Ishikawa (cell line): ENCODE measurements around the gene PPP1R12A.

ENCODE experiments used
- CEBPB ChIP-seq: IDR thresholded peaks from 2 replicates; pipeline ENCODE4 v1.6.1; 2012
- CREB1 ChIP-seq: IDR thresholded peaks from 2 replicates; pipeline ENCODE4 v1.6.1; 2012; ENCODE audit warnings: low read depth
- EGR1 ChIP-seq: IDR thresholded peaks from 2 replicates; pipeline ENCODE4 v1.6.1; 2012
- EP300 ChIP-seq: IDR thresholded peaks from 2 replicates; pipeline ENCODE4 v1.6.1; 2012; ENCODE audit warnings: borderline replicate concordance
- FOXM1 ChIP-seq: IDR thresholded peaks from 2 replicates; pipeline ENCODE4 v1.6.1; 2012; ENCODE audit warnings: low read depth, borderline replicate concordance
- MAX ChIP-seq: IDR thresholded peaks from 2 replicates; pipeline ENCODE4 v1.6.1; 2012
- NFIC ChIP-seq: IDR thresholded peaks from 2 replicates; pipeline ENCODE4 v1.6.1; 2012
- RAD21 ChIP-seq: IDR thresholded peaks from 2 replicates; pipeline ENCODE4 v1.6.1; 2012; ENCODE audit warnings: low read depth
- REST ChIP-seq: IDR thresholded peaks from 2 replicates; pipeline ENCODE4 v1.6.1; 2012; ENCODE audit warnings: low read depth, mild to moderate bottlenecking
- TAF1 ChIP-seq: IDR thresholded peaks from 2 replicates; pipeline ENCODE4 v1.6.1; 2012; ENCODE audit warnings: low read depth, mild to moderate bottlenecking
- TCF12 ChIP-seq: IDR thresholded peaks from 2 replicates; pipeline ENCODE4 v1.6.1; 2012; ENCODE audit warnings: low read depth
- TEAD4 ChIP-seq: IDR thresholded peaks from 2 replicates; pipeline ENCODE4 v1.6.1; 2012
- USF1 ChIP-seq: IDR thresholded peaks from 2 replicates; pipeline ENCODE4 v1.6.1; 2012
- YY1 ChIP-seq: IDR thresholded peaks from 2 replicates; pipeline ENCODE4 v1.6.1; 2012; ENCODE audit warnings: low read depth
- ZBTB7A ChIP-seq: IDR thresholded peaks from 2 replicates; pipeline ENCODE4 v1.6.1; 2012; ENCODE audit warnings: low read depth

The PPP1R12A gene

GRCh38 chr12:79916826-79917225 lies 18.1 kb downstream of the PPP1R12A start:
- TF ChIP-seq CREB1 (no peak), CEBPB (no peak), TEAD4 (no peak), TCF12 (no peak), EP300 (no peak), USF1 (no peak), EGR1 (no peak), FOXM1 (no peak), NFIC (no peak), YY1 (no peak), ZBTB7A (no peak), REST (no peak), TAF1 (no peak)

- no peak for TF ChIP-seq CEBPB
- no peak for TF ChIP-seq NFIC
- no peak for TF ChIP-seq FOXM1
- TF ChIP-seq CREB1, result no peak
- no peak for TF ChIP-seq USF1
- no peak for TF ChIP-seq MAX
- TF ChIP-seq EGR1, result no peak
- no peak for TF ChIP-seq TCF12
- no peak for TF ChIP-seq TAF1
- no peak for TF ChIP-seq REST
- TF ChIP-seq TEAD4, result no peak
- no peak for TF ChIP-seq RAD21
- TF ChIP-seq EP300, result no peak
Measured at GRCh38 chr12:79911889-79912656, 22.8 kb downstream of the PPP1R12A start.

- TF ChIP-seq TAF1, result no peak
- no peak for TF ChIP-seq NFIC
- TF ChIP-seq EGR1, result no peak
- no peak for TF ChIP-seq CREB1
- no peak for TF ChIP-seq ZBTB7A
- no peak for TF ChIP-seq RAD21
- TF ChIP-seq TEAD4, result no peak
- TF ChIP-seq USF1, result no peak
- TF ChIP-seq MAX, result no peak
- TF ChIP-seq YY1, result no peak
- no peak for TF ChIP-seq EP300
- TF ChIP-seq CEBPB, result no peak
- TF ChIP-seq FOXM1, result no peak
- no peak for TF ChIP-seq TCF12
- no peak for TF ChIP-seq REST
Measured at GRCh38 chr12:79908366-79908765, 26.5 kb downstream of the PPP1R12A start.

- TF ChIP-seq FOXM1 (no peak), NFIC (no peak), YY1 (no peak), EP300 (no peak), USF1 (no peak), CEBPB (no peak), CREB1 (no peak)
Measured at GRCh38 chr12:79901506-79901905, 33.4 kb downstream of the PPP1R12A start.
